SK-N-SH (cell line): ENCODE data around the gene TRIOBP. TPM values are rescaled to one million over a fixed set of nuclear protein-coding genes. Genes with fewer than 3 reads are reported as not detected.

Experiments
- polyA plus RNA-seq, 3 experiments: library from polyadenylated mRNA; depleted of rRNA; stranded (reverse); fragments of >200 nt; gene quantifications; 2 replicates each; pipeline ENCODE4 v1.2.3, GENCODE V29; 2012
- small RNA-seq, 7 experiments: library from RNA; depleted of rRNA; stranded (forward); fragments of <200 nt; gene quantifications; one replicate each; pipeline ENCODE3, GENCODE V24; 2012

TRIOBP gene
- polyA plus RNA-seq, 1 of the 3 experiments (the other 2 are of a cell fraction) = 43.6 TPM

Small RNA genes within 50 kb of the gene (small RNA-seq; reads per million reads assigned to genes)
- gene RN7SL385P = 0 reads per million in 7 experiments

Other genes with a start within 250 kb of the TRIOBP start
- gene MFNG, start 210.7 kb upstream of the TRIOBP start, polyA plus RNA-seq (2012; rRNA removed) = 0.18 and 0.34 TPM in 2 replicates
- gene CARD10, start 177.6 kb upstream of the TRIOBP start, polyA plus RNA-seq (2012; rRNA removed) = 13.9 and 14.5 TPM in 2 replicates
- gene CDC42EP1, start 136.6 kb upstream of the TRIOBP start, polyA plus RNA-seq (2012; rRNA removed) = 11.5 and 24.9 TPM in 2 replicates
- gene LGALS2, start 117.0 kb upstream of the TRIOBP start, polyA plus RNA-seq (2012; rRNA removed) = not detected in 2 replicates
- gene GGA1, start 88.2 kb upstream of the TRIOBP start, polyA plus RNA-seq (2012; rRNA removed) = 81.1 and 99.4 TPM in 2 replicates
- gene SH3BP1, start 57.4 kb upstream of the TRIOBP start, polyA plus RNA-seq (2012; rRNA removed) = 8.6 and 8.9 TPM in 2 replicates
- 22.5 and 24.5 TPM in 2 replicates for gene PDXP, start 38.3 kb upstream of the TRIOBP start, polyA plus RNA-seq (2012; rRNA removed)
- gene LGALS1, start 21.4 kb upstream of the TRIOBP start, polyA plus RNA-seq (2012; rRNA removed) = 9,680 and 12,045 TPM in 2 replicates
- gene NOL12, start 10.7 kb upstream of the TRIOBP start, polyA plus RNA-seq (2012; rRNA removed) = 48.2 and 52.2 TPM in 2 replicates
- 20.3 and 24.2 TPM in 2 replicates for gene GCAT, start 110.9 kb downstream of the TRIOBP start, polyA plus RNA-seq (2012; rRNA removed)
- not detected in 2 replicates for gene GALR3, start 126.3 kb downstream of the TRIOBP start, polyA plus RNA-seq (2012; rRNA removed)
- 27.5 and 27.6 TPM in 2 replicates for gene ANKRD54, start 147.3 kb downstream of the TRIOBP start, polyA plus RNA-seq (2012; rRNA removed)
- 478 and 642 TPM in 2 replicates for gene EIF3L, start 152.4 kb downstream of the TRIOBP start, polyA plus RNA-seq (2012; rRNA removed)
- gene MICALL1, start 209.2 kb downstream of the TRIOBP start, polyA plus RNA-seq (2012; rRNA removed) = 12.9 and 15.2 TPM in 2 replicates